GM19397 (cell line): Measurements from ENCODE around the gene HK2.
"Not testable (repeated sequence)": the region's sequence is repeated elsewhere in the genome, so short reads cannot be mapped to it uniquely, and the experiment has no call there.

Experiments
- ATAC-seq: cut with Tn5 transposase; IDR thresholded peaks from one replicate; pipeline ENCODE4 v1.9.1; 2021; ENCODE audit warnings: mild to moderate bottlenecking, moderate library complexity; ENCODE audit not compliant: unreplicated experiment

The HK2 gene

GRCh38 chr2:74834792-74835755, 1.1 kb downstream of the HK2 start:
- ATAC-seq, result peak; percentile 55

GRCh38 chr2:74835831-74836674, 2.1 kb downstream of the HK2 start:
- ATAC-seq, result no peak

- no peak for ATAC-seq
Observed at GRCh38 chr2:74836675-74837401, 2.9 kb downstream of the HK2 start.

- no peak for ATAC-seq
Observed at GRCh38 chr2:74841641-74842040, 7.7 kb downstream of the HK2 start.

- no peak for ATAC-seq
Observed at GRCh38 chr2:74843433-74843832, 9.5 kb downstream of the HK2 start.

GRCh38 chr2:74843899-74844298, 10.0 kb downstream of the HK2 start:
- peak; percentile 79 for ATAC-seq

- no peak for ATAC-seq
Observed at GRCh38 chr2:74844752-74845151, 10.8 kb downstream of the HK2 start.

- no peak for ATAC-seq
Observed at GRCh38 chr2:74845217-74845751, 11.4 kb downstream of the HK2 start.

- ATAC-seq, result no peak
Observed at GRCh38 chr2:74845991-74846390, 12.1 kb downstream of the HK2 start.

GRCh38 chr2:74846481-74846880, 12.6 kb downstream of the HK2 start:
- no peak for ATAC-seq

- ATAC-seq, result no peak
Observed at GRCh38 chr2:74847070-74847858, 13.3 kb downstream of the HK2 start.

- peak; percentile 84 for ATAC-seq
Observed at GRCh38 chr2:74849228-74849892, 15.4 kb downstream of the HK2 start.

GRCh38 chr2:74850496-74851190, 16.7 kb downstream of the HK2 start:
- no peak for ATAC-seq

- no peak for ATAC-seq
Observed at GRCh38 chr2:74851191-74851566, 17.3 kb downstream of the HK2 start.

GRCh38 chr2:74853360-74853759, 19.4 kb downstream of the HK2 start:
- not testable (repeated sequence) for ATAC-seq

- no peak for ATAC-seq
Observed at GRCh38 chr2:74854401-74854800, 20.5 kb downstream of the HK2 start.

- not testable (repeated sequence) for ATAC-seq
Observed at GRCh38 chr2:74855114-74855707, 21.3 kb downstream of the HK2 start.

- ATAC-seq, result no peak
Observed at GRCh38 chr2:74856004-74856578, 22.2 kb downstream of the HK2 start.
